ACHN (cell line): ENCODE measurements around the gene TMEM47.

Experiments used
- DNase-seq: peaks from one replicate; pipeline ENCODE4 v3.0.0-alpha.2; 2015
- in situ Hi-C: cut with HindIII; loops from 2 replicates; pipeline ENCODE4 v1.10.0; 2017; ENCODE audit warnings: low sequenced_read_pairs, low pct_ligation_motif_present, low pct_unique_long_range_greater_than_20kb

The TMEM47 gene

GRCh38 chrX:34656842-34657725 is at the start of gene TMEM47:
TSS of gene TMEM47 (minus strand) at chrX:34657285. CDS start at chrX:34657029, 256 bp downstream.
- in situ Hi-C loops = no loop called here
- peak; percentile 70 for DNase-seq

- in situ Hi-C loops = no loop called here
- no peak for DNase-seq
These were observed 30.0 kb upstream of the TMEM47 start for GRCh38 chrX:34687095-34687494.

- in situ Hi-C loops = no loop called here
- no peak for DNase-seq
These were observed 2.5 kb upstream of the TMEM47 start for GRCh38 chrX:34659575-34659974.

GRCh38 chrX:34658326-34658725 is 1.2 kb upstream of the TMEM47 start:
- DNase-seq = no peak
- in situ Hi-C loops = no loop called here

GRCh38 chrX:34657726-34658070 is 613 bp upstream of the TMEM47 start:
- in situ Hi-C loops = no loop called here
- DNase-seq = no peak

- DNase-seq = no peak
- in situ Hi-C loops = no loop called here
These were observed 631 bp downstream of the TMEM47 start for GRCh38 chrX:34656467-34656841.

GRCh38 chrX:34655501-34656455 is 1.3 kb downstream of the TMEM47 start:
- DNase-seq = peak; percentile 3
- in situ Hi-C loops = no loop called here

GRCh38 chrX:34654696-34655490 is 2.2 kb downstream of the TMEM47 start:
- in situ Hi-C loops = no loop called here
- peak; percentile 2 for DNase-seq

GRCh38 chrX:34653811-34654210 is 3.3 kb downstream of the TMEM47 start:
- peak; percentile 36 for DNase-seq
- in situ Hi-C loops = no loop called here

GRCh38 chrX:34642849-34643248 is 14.2 kb downstream of the TMEM47 start:
- DNase-seq = no peak
- in situ Hi-C loops = no loop called here

- in situ Hi-C loops = no loop called here
- DNase-seq = peak; percentile 29
These were observed 19.0 kb downstream of the TMEM47 start for GRCh38 chrX:34638116-34638515.

GRCh38 chrX:34634349-34634748 is 22.7 kb downstream of the TMEM47 start:
- DNase-seq = no peak
- in situ Hi-C loops = no loop called here

GRCh38 chrX:34632384-34632783 is 24.7 kb downstream of the TMEM47 start:
- in situ Hi-C loops = no loop called here
- DNase-seq = no peak

GRCh38 chrX:34631479-34632220 is 25.4 kb downstream of the TMEM47 start:
- DNase-seq = no peak
- in situ Hi-C loops = no loop called here

- peak; percentile 34 for DNase-seq
These were observed 27.5 kb downstream of the TMEM47 start for GRCh38 chrX:34629572-34629971.

GRCh38 chrX:34624416-34624815 is 32.7 kb downstream of the TMEM47 start:
- in situ Hi-C loops = no loop called here

More at GRCh38 chrX:34629572-34629971, 27.5 kb downstream of the TMEM47 start:
- in situ Hi-C loops = no loop called here

GRCh38 chrX:34619920-34620319 is 37.2 kb downstream of the TMEM47 start:
- DNase-seq = no peak
- in situ Hi-C loops = no loop called here

More at GRCh38 chrX:34624416-34624815, 32.7 kb downstream of the TMEM47 start:
- DNase-seq = no peak

- in situ Hi-C loops = no loop called here
- no peak for DNase-seq
These were observed 45.0 kb downstream of the TMEM47 start for GRCh38 chrX:34612036-34612435.
